HG03097 (cell line): Measurements from ENCODE around the gene MEF2A.
"Not testable (repeated sequence)": the region's sequence is repeated elsewhere in the genome, so short reads cannot be mapped to it uniquely, and the experiment has no call there.

ENCODE experiments used
- ATAC-seq: cut with Tn5 transposase; IDR thresholded peaks from one replicate; pipeline ENCODE4 v1.9.1; 2021; ENCODE audit not compliant: unreplicated experiment, low FRiP score

The MEF2A gene

GRCh38 chr15:99722406-99722805, 156.6 kb downstream of the MEF2A start:
- no peak for ATAC-seq

- ATAC-seq = no peak
Measured at GRCh38 chr15:99726333-99726732, 160.5 kb downstream of the MEF2A start.

GRCh38 chr15:99727330-99727729, 161.5 kb downstream of the MEF2A start:
- no peak for ATAC-seq

GRCh38 chr15:99727733-99728132, 161.9 kb downstream of the MEF2A start:
- no peak for ATAC-seq

- no peak for ATAC-seq
Measured at GRCh38 chr15:99728916-99729315, 163.1 kb downstream of the MEF2A start.

DNA sequence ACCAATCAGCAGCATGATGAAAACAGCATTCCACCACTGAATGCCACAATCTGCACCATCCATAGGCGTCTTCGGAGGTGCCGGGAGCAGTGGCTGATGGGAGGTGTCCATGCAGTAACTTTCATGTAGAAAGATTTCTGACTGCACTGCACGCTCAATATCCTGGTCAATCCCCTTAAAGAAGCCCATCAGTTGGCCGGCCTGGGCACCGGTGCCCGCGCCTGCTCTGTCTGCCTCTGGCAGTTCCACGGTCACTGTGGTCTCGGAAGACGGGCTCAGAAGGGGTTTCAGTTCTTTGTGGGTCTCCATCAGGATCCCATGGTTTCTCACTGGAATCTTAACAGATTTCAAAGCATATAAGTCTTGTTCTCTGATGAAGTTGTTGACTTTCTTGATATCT, 163.5 kb downstream of the MEF2A start:
- no peak for ATAC-seq

DNA sequence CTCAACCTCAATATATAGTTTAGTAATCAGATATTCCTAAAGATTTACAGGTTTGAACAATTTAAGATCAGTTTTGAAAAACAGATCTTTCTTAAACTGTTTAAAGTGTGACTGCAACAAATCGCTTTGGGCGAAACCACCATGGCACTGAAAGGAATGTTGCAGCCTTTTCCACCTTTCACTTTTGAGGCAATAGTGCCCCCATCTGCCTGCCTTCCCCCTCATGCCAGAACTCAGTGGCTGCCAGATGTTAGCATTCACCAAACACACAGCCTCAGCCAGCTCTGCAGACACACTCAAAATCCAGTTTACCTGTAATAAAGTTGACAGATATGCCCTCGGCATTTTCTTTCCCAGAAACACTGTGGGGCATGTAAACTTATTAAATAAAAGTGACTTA, 164.1 kb downstream of the MEF2A start:
- ATAC-seq = no peak

DNA sequence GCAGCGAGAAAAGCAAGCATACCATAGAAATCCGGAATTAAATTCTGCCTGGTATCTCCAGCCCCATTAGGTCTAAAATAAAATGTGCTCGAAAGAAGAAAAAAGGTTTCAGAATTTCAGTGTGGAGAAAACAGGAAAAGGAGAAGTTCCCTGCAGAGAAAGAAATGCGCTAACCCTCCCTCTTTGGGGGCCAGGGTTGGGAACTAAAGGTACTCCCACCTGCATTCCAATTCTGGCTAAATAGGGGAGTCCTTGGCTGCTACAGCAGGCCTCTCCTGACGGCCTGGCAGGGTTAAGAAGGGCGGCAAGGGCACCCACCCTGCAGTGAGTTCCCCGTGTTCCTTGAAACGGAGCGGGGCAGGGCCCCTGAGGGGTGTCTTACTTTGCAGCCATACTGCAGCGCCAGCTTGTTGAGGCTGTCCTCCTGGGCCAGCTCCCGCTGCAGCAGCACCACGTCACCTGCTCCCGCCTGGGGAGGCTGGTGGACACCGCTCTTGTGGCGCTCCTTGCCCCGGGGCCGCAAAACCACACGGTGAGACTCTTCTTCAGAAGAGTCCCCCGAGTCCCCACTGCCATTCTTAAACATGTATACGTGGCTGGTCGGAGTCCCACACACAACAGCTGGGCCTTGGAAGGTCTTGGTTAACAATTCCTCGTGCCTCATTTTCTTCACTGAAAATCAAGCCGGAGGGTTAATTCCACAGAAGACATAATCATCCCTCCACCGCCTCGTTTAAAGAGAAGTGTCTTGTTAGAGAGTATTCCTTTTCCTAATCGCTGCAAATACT, 165.7 kb downstream of the MEF2A start:
- ATAC-seq = no peak

DNA sequence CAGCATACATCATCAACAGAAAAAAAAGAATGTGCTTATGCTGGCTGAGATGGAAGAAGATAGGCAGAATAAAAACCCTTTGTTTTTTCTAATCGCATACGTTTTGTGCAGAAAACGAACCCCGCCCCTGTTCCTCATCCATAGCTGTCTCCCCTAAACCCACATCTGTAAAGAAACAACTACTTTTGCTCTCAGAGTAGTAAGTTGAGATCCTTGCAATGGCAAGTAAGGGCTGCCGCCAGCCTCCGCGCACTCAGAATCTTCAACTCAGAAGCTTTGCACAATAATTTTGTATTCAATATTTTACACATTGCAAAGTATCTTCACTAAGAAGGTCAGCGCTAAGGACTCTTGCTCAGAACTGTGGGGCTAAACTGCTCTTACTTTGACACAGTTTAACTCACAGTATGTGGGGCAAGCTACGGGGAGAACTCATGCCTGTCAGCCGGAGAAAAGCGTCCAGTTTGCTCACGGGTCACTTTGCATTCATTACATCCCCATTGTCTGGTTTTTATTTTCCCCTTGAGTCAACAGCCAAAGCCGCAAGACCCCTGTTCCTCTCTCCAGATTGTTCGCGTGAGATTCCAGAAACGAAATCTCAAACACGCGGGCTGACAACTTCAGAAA, 166.5 kb downstream of the MEF2A start:
- ATAC-seq = no peak

DNA sequence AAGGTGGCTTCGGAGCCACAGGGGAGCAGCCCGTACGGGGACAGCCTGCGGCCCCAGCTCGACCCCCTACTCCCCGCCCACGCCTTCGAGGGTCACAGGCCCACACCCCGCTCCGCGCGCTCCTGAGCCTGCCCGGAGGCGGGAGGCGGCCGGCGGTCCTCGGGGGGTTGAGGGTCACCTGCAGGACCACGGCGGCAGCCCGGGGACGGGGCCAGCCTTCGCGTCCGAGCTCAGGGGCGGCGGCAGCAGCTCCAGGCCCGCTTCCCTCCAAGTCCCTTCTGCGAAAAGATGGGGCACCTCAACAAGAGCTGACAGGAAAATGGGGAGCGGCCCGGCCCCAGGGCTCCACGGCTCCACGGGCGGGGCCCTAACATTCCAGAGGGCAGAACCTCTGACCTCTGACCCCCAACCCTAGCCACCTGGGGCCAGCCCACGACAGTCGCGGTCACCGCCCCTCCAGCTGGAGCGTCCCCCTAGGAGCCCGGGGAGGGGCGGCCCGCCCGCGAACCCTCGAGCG, 167.0 kb downstream of the MEF2A start:
- peak; percentile 30 for ATAC-seq

- ATAC-seq = peak; percentile 95
Measured at GRCh38 chr15:99733268-99734039, 167.7 kb downstream of the MEF2A start, which contains the start of gene LYSMD4. Gene LYSMD4 (minus strand): TSS chr15:99733437. CDS start chr15:99731999, 1,438 bp downstream.

DNA sequence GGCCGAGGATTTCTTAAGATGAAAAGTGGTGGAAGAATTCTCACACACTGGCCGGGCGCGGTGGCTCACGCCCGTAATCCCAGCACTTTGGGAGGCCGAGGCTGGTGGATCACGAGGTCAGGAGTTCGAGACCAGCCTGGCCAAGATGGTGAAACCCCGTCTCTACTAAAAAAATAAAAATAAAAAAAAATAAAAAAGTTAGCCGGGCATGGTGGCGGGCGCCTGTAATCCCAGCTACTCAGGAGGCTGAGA, 168.2 kb downstream of the MEF2A start:
- ATAC-seq = not testable (repeated sequence)

- no peak for ATAC-seq
Measured at GRCh38 chr15:99734575-99734974, 168.8 kb downstream of the MEF2A start.

- no peak for ATAC-seq
Measured at GRCh38 chr15:99735868-99736267, 170.1 kb downstream of the MEF2A start.

GRCh38 chr15:99736702-99737101, 170.9 kb downstream of the MEF2A start:
- ATAC-seq = no peak

GRCh38 chr15:99738021-99738847, 172.4 kb downstream of the MEF2A start:
- ATAC-seq = no peak

GRCh38 chr15:99741835-99742234, 176.1 kb downstream of the MEF2A start:
- ATAC-seq = no peak

- no peak for ATAC-seq
Measured at GRCh38 chr15:99744142-99744541, 178.4 kb downstream of the MEF2A start.

GRCh38 chr15:99745370-99746086, 179.7 kb downstream of the MEF2A start:
- ATAC-seq = no peak

DNA sequence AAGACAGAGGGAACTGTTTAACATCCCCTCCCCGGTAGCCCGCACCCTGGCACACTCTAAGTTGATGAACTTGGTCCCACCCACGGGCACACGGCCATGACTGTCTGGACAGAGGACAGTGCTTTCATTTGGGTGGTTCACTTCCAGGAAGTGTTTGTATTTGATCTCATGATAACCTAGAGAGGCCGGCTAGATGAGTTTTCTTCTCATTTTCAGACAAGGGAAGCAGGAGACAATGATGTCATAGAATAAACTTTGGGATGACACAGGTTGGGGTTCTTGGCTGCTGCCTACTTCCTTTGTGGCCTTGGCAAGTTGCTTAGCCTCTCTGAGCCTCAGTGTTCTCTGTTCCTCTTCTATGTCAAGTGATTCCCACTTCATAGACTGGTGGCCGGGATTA, 183.6 kb downstream of the MEF2A start:
- no peak for ATAC-seq
